Upper lobe of left lung (tissue), 6 donors: ENCODE measurements around the gene CHRND. TPM values are rescaled to one million over a fixed set of nuclear protein-coding genes. Genes with fewer than 3 reads are reported as not detected.

Source experiments
- ATAC-seq, 2 donors: fragments of 200-7000 bp; cut with Tn5 transposase; one replicate each; pipeline ENCODE4 v1.9.1; 2022; ENCODE audit warnings: mild to moderate bottlenecking in 2 of 2, moderate library complexity in 2 of 2; ENCODE audit not compliant: low FRiP score in 2 of 2
- DNase-seq, 2 donors: peaks; one replicate each; pipeline ENCODE4 v3.0.0-alpha.2; 2019 to 2020
- H3K27ac ChIP-seq, 4 donors: fragments of 200-600 bp; sonication (generic); one replicate each; pipeline ENCODE4 v1.5.1; 2016 to 2019
- H3K27me3 ChIP-seq, 4 donors: fragments of 200-600 bp; sonication (generic); one replicate each; pipeline ENCODE4 v1.5.1; 2017 to 2019
- H3K36me3 ChIP-seq, 4 donors: fragments of 200-600 bp; sonication (generic); one replicate each; pipeline ENCODE4 v1.5.1; 2016 to 2019
- H3K4me1 ChIP-seq, 4 donors: fragments of 200-600 bp; sonication (generic); one replicate each; pipeline ENCODE4 v1.5.1; 2018 to 2019
- H3K4me3 ChIP-seq, 4 donors: fragments of 200-600 bp; sonication (generic); one replicate each; pipeline ENCODE4 v1.5.1; 2017 to 2019; ENCODE audit warnings: mild to moderate bottlenecking in 2 of 4, moderate library complexity in 1 of 4
- H3K9me3 ChIP-seq, 4 donors: fragments of 200-600 bp; sonication (generic); one replicate each; pipeline ENCODE4 v1.5.1; 2018 to 2019
- CTCF ChIP-seq, 6 experiments: fragments of 450-650 bp in 4 of 6; fragments of 200-600 bp in 2 of 6; sonication (generic) in 2 of 6; IDR thresholded peaks; one replicate each; pipeline ENCODE4 v1.5.1; 2016 to 2019; ENCODE audit warnings: antibody characterized with exemption in 6 of 6
- EP300 ChIP-seq, 4 donors: sonication (generic); formaldehyde crosslinking; IDR thresholded peaks; one replicate each; pipeline ENCODE4 v1.5.1; 2017; ENCODE audit warnings: antibody characterized with exemption in 4 of 4, control low read depth in 2 of 4
- POLR2A ChIP-seq, 4 donors: fragments of 450-650 bp; IDR thresholded peaks; one replicate each; pipeline ENCODE4 v1.5.1; 2016 to 2017; ENCODE audit warnings: antibody characterized with exemption in 4 of 4, mild to moderate bottlenecking in 2 of 4
- POLR2AphosphoS5 ChIP-seq, 2 donors: sonication (generic); formaldehyde crosslinking; IDR thresholded peaks; one replicate each; pipeline ENCODE4 v1.5.1; 2017; ENCODE audit warnings: antibody characterized with exemption in 2 of 2
- WGBS, 2 donors: methylation state at CpG; one replicate each; pipeline ENCODE4 v1.1.5; 2017 to 2018; 5-methylcytosine and 5-hydroxymethylcytosine counted together
- total RNA-seq, 6 donors: library from RNA; depleted of rRNA in 4 of 6; stranded (reverse); fragments of >200 nt in 4 of 6; gene quantifications; one replicate each; pipeline versions ENCODE4 v1.1.0 to v1.2.1, GENCODE V29; 2016 to 2021
- donor health status: DM: no; HTN: no; CAD: no; lungs with moderate emphysema.
- donor health status: DM: no; HTN: yes; CAD: no; lungs with severe emphysema.

The CHRND gene
- total RNA-seq, 6 donors from 2014 or later, result not detected

- H3K4me3 ChIP-seq, result no peak overlapping the region
- ATAC-seq (peak in 1 of 2 donors; percentile 9), DNase-seq (peak; percentile 21 to 51)
- H3K36me3 ChIP-seq, result no peaks in the 10 kb centered on the region
- H3K4me1 ChIP-seq, result peaks cover 0 to 7% (median 3%) of the 10 kb centered on the region in 4 donors
- H3K27ac ChIP-seq, result no peak overlapping the region
- WGBS, 2 donors, result 61 to 70% methylated on average over 18 to 19 of the region's 19 CpGs
- H3K9me3 ChIP-seq, result peaks cover 0 to 3% (median under 1%) of the 10 kb centered on the region in 4 donors
- H3K27me3 ChIP-seq, result no peaks in the 10 kb centered on the region
- TF ChIP-seq CTCF (IDR thresholded peaks at IDR 0.05), result no peak
- no peak for TF ChIP-seq EP300 (IDR thresholded peaks at IDR 0.05)
- no peak for TF ChIP-seq POLR2AphosphoS5 (IDR thresholded peaks at IDR 0.05)
- no peak for TF ChIP-seq POLR2A (IDR thresholded peaks at IDR 0.05)
Observed at GRCh38 chr2:232541195-232541960, 15.4 kb downstream of the CHRND start.

- Histone ChIP-seq H3K9me3 (no peaks in the 10 kb centered on the region), H3K4me1 (peaks cover 0 to 11% (median 5%) of the 10 kb centered on the region in 4 donors), H3K27me3 (no peaks in the 10 kb centered on the region), H3K4me3 (no peak overlapping the region), H3K36me3 (peaks cover 0 to 7% (median 0%) of the 10 kb centered on the region in 4 donors), H3K27ac (no peak overlapping the region)
- DNase-seq, result no peak
- TF ChIP-seq POLR2AphosphoS5 (IDR thresholded peaks at IDR 0.05), result no peak
- no peak for TF ChIP-seq POLR2A (IDR thresholded peaks at IDR 0.05)
- no peak for TF ChIP-seq EP300 (IDR thresholded peaks at IDR 0.05)
- 69 to 73% methylated on average over 7 to 9 of the region's 9 CpGs for WGBS, 2 donors
- ATAC-seq, result no peak
Observed at GRCh38 chr2:232541961-232542714, 16.2 kb downstream of the CHRND start.

GRCh38 chr2:232542715-232543467 lies 16.9 kb downstream of the CHRND start:
- ATAC-seq, result no peak
- H3K27ac ChIP-seq, result no peak overlapping the region
- no peak overlapping the region for H3K4me3 ChIP-seq
- peaks cover 0 to 11% (median 5%) of the 10 kb centered on the region in 4 donors for H3K4me1 ChIP-seq
- H3K27me3 ChIP-seq, result no peaks in the 10 kb centered on the region
- no peaks in the 10 kb centered on the region for H3K9me3 ChIP-seq
- DNase-seq, result peak in 1 of 2 donors; percentile 75
- 89 to 90% methylated on average over 8 to 20 of the region's 20 CpGs for WGBS, 2 donors
- TF ChIP-seq POLR2AphosphoS5 (IDR thresholded peaks at IDR 0.05) (no peak), POLR2A (IDR thresholded peaks at IDR 0.05) (no peak), CTCF (IDR thresholded peaks at IDR 0.05) (no peak), EP300 (IDR thresholded peaks at IDR 0.05) (no peak)
- peaks cover 0 to 7% (median 0%) of the 10 kb centered on the region in 4 donors for H3K36me3 ChIP-seq

- DNase-seq (no peak), ATAC-seq (no peak)
- no peaks in the 10 kb centered on the region for H3K27me3 ChIP-seq
- TF ChIP-seq POLR2A (IDR thresholded peaks at IDR 0.05) (no peak), POLR2AphosphoS5 (IDR thresholded peaks at IDR 0.05) (no peak), EP300 (IDR thresholded peaks at IDR 0.05) (no peak), CTCF (IDR thresholded peaks at IDR 0.05) (no peak)
- WGBS, 2 donors, result 89 to 96% methylated on average over 13 to 14 of the region's 14 CpGs
- no peak overlapping the region for H3K27ac ChIP-seq
- peaks cover 0 to 11% (median 5%) of the 10 kb centered on the region in 4 donors for H3K4me1 ChIP-seq
- H3K36me3 ChIP-seq, result peaks cover 0 to 7% (median 0%) of the 10 kb centered on the region in 4 donors
- H3K4me3 ChIP-seq, result no peak overlapping the region
- no peaks in the 10 kb centered on the region for H3K9me3 ChIP-seq
Observed at GRCh38 chr2:232543491-232543890, 17.5 kb downstream of the CHRND start.
